ENCODE measurements around the gene ANKRD52. TPM values are rescaled to one million over a fixed set of nuclear protein-coding genes. Genes with fewer than 3 reads are reported as not detected.

The ANKRD52 gene
- total and polyA plus RNA-seq, 9 of the 15 experiments (the other 6 are each of a cell fraction or from before 2014, with no cell fraction given) = 0.52 to 46.8 (median 7.9) TPM

DNA sequence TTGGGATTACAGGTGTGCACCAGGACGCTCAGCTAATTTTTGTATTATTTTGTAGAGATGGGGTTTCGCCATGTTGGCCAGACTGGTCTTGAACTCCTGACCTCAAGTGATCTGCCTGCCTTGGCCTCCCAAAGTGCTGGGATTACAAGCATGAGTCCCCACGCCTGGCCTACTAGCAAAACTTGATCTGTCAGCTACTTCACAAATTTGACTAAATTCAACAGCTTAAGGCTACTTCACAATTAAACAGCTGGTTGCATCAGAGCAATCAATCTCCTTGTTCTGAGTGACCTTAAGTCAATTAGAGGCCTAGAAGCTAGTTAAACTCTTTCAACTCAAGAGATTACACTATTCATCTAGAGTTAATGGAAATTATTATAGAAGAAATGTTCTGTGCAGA is 20.7 kb upstream of the ANKRD52 start:
- ChIA-PET CTCF (ENCODE audit: low intra/inter-chr PET ratio) (no interaction called here), POLR2A (interaction anchor here (0.6 to 5.0 kb wide), 6 partner anchors 9 to 43 kb away, joined by 3 to 25 read pairs (median 4); partner anchors contain the start of gene COQ10A)
- 98% methylated on average over 3 of the region's 3 CpGs for WGBS (ENCODE audit: insufficient coverage, low coverage, missing lambda C conversion rate)
- H3K9me1 ChIP-seq (ENCODE audit: control insufficient read depth, insufficient read depth, low read length) = no peaks in the 10 kb centered on the region
- H3K4me2 ChIP-seq (ENCODE audit: insufficient read depth, low read length) = no peak overlapping the region
- peaks cover 91% of the 10 kb centered on the region for H3K36me3 ChIP-seq (ENCODE audit: control insufficient read depth, insufficient read depth, low read length)
- no peak for DNase-seq (ENCODE audit: extremely low read depth in 1 of 4, low spot score in 3 of 4)
- H3K4me3 ChIP-seq = no peak overlapping the region
- H3K9me3 ChIP-seq (replicated peaks; ENCODE audit: control insufficient read depth, insufficient read depth, low read depth, low read length) = no peaks in the 10 kb centered on the region
- H4K20me1 ChIP-seq (replicated peaks; ENCODE audit: control insufficient read depth, insufficient read depth, low read length) = no peaks in the 10 kb centered on the region
- H3K27me3 ChIP-seq (ENCODE audit: control insufficient read depth in 2 of 2, insufficient read depth in 2 of 2, low read length in 2 of 2) = no peaks in the 10 kb centered on the region
- no TSS peak for BruUV-seq (replicated peaks)
- no peak overlapping the region for H2AFZ ChIP-seq (ENCODE audit: low read depth, low read length)
- in situ Hi-C loops (cut with MboI) (no loop called here), intact Hi-C loops (cut with micrococcal nuclease) (no loop called here)
- ATAC-seq = no peak
- no peak overlapping the region for H3K9ac ChIP-seq (ENCODE audit: insufficient read depth in 1 of 2, low read depth in 2 of 2, low read length in 2 of 2)
- H3K4me1 ChIP-seq (replicated peaks in 1 of 2; ENCODE audit: control insufficient read depth in 2 of 2, insufficient read depth in 2 of 2, low read length in 2 of 2) = no peaks in the 10 kb centered on the region
- H3K27ac ChIP-seq (ENCODE audit: extremely low read depth, low read depth, low read length) = no peak overlapping the region
- no peak for FAIRE-seq
- TF ChIP-seq NFXL1 (CRISPR knock-in tag; IDR thresholded peaks at IDR 0.05) (no peak), MCM5 (IDR thresholded peaks at IDR 0.05; ENCODE audit: low read depth) (no peak), FOXM1 (IDR thresholded peaks at IDR 0.05; ENCODE audit: low read depth) (no peak), FOXM1 (CRISPR knock-in tag; IDR thresholded peaks at IDR 0.05; ENCODE audit: low read depth) (no peak), POLR2G (IDR thresholded peaks at IDR 0.05; ENCODE audit: low read depth, low read length) (no peak), ARNT (IDR thresholded peaks at IDR 0.05) (no peak), STAT5A (IDR thresholded peaks at IDR 0.05; ENCODE audit: borderline replicate concordance, low read length) (no peak), U2AF2 (optimal IDR thresholded peaks at IDR 0.05; ENCODE audit: low read depth, low read length) (no peak), IFI16 (CRISPR knock-in tag; IDR thresholded peaks at IDR 0.05) (no peak), POLR2A (conservative IDR thresholded peaks at IDR 0.05) (no peak), BRCA1 (IDR thresholded peaks at IDR 0.05) (no peak), BRCA1 (CRISPR knock-in tag; IDR thresholded peaks at IDR 0.05) (no peak), PTTG1 (tag; IDR thresholded peaks at IDR 0.05; ENCODE audit: low read depth) (no peak)
- TF ChIP-seq, protein P1, sequence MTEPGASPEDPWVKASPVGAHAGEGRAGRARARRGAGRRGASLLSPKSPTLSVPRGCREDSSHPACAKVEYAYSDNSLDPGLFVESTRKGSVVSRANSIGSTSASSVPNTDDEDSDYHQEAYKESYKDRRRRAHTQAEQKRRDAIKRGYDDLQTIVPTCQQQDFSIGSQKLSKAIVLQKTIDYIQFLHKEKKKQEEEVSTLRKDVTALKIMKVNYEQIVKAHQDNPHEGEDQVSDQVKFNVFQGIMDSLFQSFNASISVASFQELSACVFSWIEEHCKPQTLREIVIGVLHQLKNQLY (CRISPR knock-in tag; conservative IDR thresholded peaks at IDR 0.05) = no peak
- TF ChIP-seq, protein P2, sequence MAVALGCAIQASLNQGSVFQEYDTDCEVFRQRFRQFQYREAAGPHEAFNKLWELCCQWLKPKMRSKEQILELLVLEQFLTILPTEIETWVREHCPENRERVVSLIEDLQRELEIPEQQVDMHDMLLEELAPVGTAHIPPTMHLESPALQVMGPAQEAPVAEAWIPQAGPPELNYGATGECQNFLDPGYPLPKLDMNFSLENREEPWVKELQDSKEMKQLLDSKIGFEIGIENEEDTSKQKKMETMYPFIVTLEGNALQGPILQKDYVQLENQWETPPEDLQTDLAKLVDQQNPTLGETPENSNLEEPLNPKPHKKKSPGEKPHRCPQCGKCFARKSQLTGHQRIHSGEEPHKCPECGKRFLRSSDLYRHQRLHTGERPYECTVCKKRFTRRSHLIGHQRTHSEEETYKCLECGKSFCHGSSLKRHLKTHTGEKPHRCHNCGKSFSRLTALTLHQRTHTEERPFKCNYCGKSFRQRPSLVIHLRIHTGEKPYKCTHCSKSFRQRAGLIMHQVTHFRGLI (CRISPR knock-in tag; IDR thresholded peaks at IDR 0.05) = no peak
- H3K79me2 ChIP-seq (ENCODE audit: control insufficient read depth, insufficient read depth, low read length) = no peaks in the 10 kb centered on the region

Data from K562 (cell line).